ENCODE results near the gene MAPKAPK3.
"Not testable (repeated sequence)": the region's sequence is repeated elsewhere in the genome, so short reads cannot be mapped to it uniquely, and the experiment has no call there.

MAPKAPK3 gene

GRCh38 chr3:50687127-50687751, 70.3 kb downstream of the MAPKAPK3 start:
- Mint-ChIP-seq H3K4me1 (no peaks in the 10 kb centered on the region), H3K27ac (ENCODE audit: low read depth) (peak overlapping the region; percentile 16), H3K27me3 (peaks cover 16% of the 10 kb centered on the region), H3K9me3 (no peaks in the 10 kb centered on the region), H3K4me3 (no peak overlapping the region), H3K36me3 (ENCODE audit: insufficient read depth) (no peaks in the 10 kb centered on the region)
- DNase-seq (ENCODE audit: low spot score in 2 of 2) = no peak
- peak; percentile 56 for ATAC-seq (replicated peaks; ENCODE audit: extremely low read depth, poor library complexity, severe bottlenecking)

GRCh38 chr3:50687916-50688315, 71.0 kb downstream of the MAPKAPK3 start:
- H3K9me3 Mint-ChIP-seq = no peaks in the 10 kb centered on the region
- no peaks in the 10 kb centered on the region for H3K36me3 Mint-ChIP-seq (ENCODE audit: insufficient read depth)
- no peak overlapping the region for H3K4me3 Mint-ChIP-seq
- peak overlapping the region; percentile 16 for H3K27ac Mint-ChIP-seq (ENCODE audit: low read depth)
- DNase-seq (ENCODE audit: low spot score in 2 of 2) (no peak), ATAC-seq (replicated peaks; ENCODE audit: extremely low read depth, poor library complexity, severe bottlenecking) (no peak)
- peaks cover 21% of the 10 kb centered on the region for H3K27me3 Mint-ChIP-seq
- no peaks in the 10 kb centered on the region for H3K4me1 Mint-ChIP-seq

DNA sequence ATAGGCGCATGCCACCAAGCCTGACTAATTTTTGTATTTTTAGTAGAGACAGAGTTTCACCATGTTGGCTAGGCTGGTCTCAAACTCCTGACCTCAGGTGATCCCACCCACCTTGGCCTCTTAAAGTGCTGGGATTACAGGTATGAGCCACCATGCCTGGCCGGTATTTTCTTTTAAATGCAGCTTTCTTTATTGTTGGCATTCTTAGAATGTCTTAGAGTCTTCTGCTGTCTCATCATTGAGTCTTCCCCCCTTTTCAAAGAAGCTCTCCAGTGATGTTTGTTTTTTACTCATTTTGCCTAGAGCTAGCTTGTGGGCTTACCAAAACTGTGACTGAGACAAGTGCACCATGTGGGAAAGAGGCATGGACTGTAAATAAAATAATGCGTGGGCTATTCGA, 71.7 kb downstream of the MAPKAPK3 start:
- H3K9me3 Mint-ChIP-seq; ATAC-seq (replicated peaks; ENCODE audit: extremely low read depth, poor library complexity, severe bottlenecking); H3K27ac Mint-ChIP-seq (ENCODE audit: low read depth); H3K36me3 Mint-ChIP-seq (ENCODE audit: insufficient read depth); H3K4me1 Mint-ChIP-seq; DNase-seq (ENCODE audit: low spot score in 2 of 2); H3K4me3 Mint-ChIP-seq: not testable (repeated sequence)
- peaks cover 15% of the 10 kb centered on the region for H3K27me3 Mint-ChIP-seq

- DNase-seq (ENCODE audit: low spot score in 2 of 2) = no peak
- H3K4me1 Mint-ChIP-seq = no peaks in the 10 kb centered on the region
- H3K27me3 Mint-ChIP-seq = peaks cover 9% of the 10 kb centered on the region
- H3K9me3 Mint-ChIP-seq = no peaks in the 10 kb centered on the region
- no peak overlapping the region for H3K4me3 Mint-ChIP-seq
- no peak for ATAC-seq (replicated peaks; ENCODE audit: extremely low read depth, poor library complexity, severe bottlenecking)
- no peaks in the 10 kb centered on the region for H3K36me3 Mint-ChIP-seq (ENCODE audit: insufficient read depth)
- no peak overlapping the region for H3K27ac Mint-ChIP-seq (ENCODE audit: low read depth)
Measured at GRCh38 chr3:50689558-50689957, 72.6 kb downstream of the MAPKAPK3 start.

- no peaks in the 10 kb centered on the region for H3K4me1 Mint-ChIP-seq
- ATAC-seq (replicated peaks; ENCODE audit: extremely low read depth, poor library complexity, severe bottlenecking) (no peak), DNase-seq (ENCODE audit: low spot score in 2 of 2) (no peak)
- no peaks in the 10 kb centered on the region for H3K36me3 Mint-ChIP-seq (ENCODE audit: insufficient read depth)
- no peaks in the 10 kb centered on the region for H3K9me3 Mint-ChIP-seq
- no peak overlapping the region for H3K27ac Mint-ChIP-seq (ENCODE audit: low read depth)
- no peak overlapping the region for H3K4me3 Mint-ChIP-seq
- H3K27me3 Mint-ChIP-seq = peaks cover 20% of the 10 kb centered on the region
Measured at GRCh38 chr3:50695031-50695430, 78.1 kb downstream of the MAPKAPK3 start.

DNA sequence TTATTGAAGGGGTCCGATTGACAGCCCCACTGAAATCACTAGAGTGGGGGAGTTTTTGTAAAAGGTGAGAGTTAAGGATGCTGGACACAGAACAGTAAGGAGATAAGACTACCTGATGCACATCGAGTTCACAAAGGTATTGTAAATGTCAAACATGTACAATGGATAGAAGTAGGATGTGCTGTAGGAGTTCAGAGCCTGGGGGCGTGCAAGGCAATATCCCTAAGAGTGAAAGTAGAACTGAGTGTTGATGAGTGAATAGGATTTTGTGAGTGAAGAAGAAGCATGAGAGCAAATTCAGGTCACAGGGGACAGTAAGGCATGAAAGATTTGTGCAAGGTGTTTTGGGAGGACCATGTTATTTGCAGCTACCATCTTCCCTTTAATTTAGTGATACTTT, 79.3 kb downstream of the MAPKAPK3 start:
- Mint-ChIP-seq H3K27me3 (peaks cover 32% of the 10 kb centered on the region), H3K4me3 (no peak overlapping the region), H3K9me3 (no peaks in the 10 kb centered on the region), H3K36me3 (ENCODE audit: insufficient read depth) (no peaks in the 10 kb centered on the region), H3K27ac (ENCODE audit: low read depth) (no peak overlapping the region), H3K4me1 (no peaks in the 10 kb centered on the region)
- no peak for ATAC-seq (replicated peaks; ENCODE audit: extremely low read depth, poor library complexity, severe bottlenecking)
- DNase-seq (ENCODE audit: low spot score in 2 of 2) = no peak

GRCh38 chr3:50698269-50698668, 81.3 kb downstream of the MAPKAPK3 start:
- H3K36me3 Mint-ChIP-seq (ENCODE audit: insufficient read depth) = no peaks in the 10 kb centered on the region
- H3K27ac Mint-ChIP-seq (ENCODE audit: low read depth) = no peak overlapping the region
- no peak for DNase-seq (ENCODE audit: low spot score in 2 of 2)
- H3K4me3 Mint-ChIP-seq = no peak overlapping the region
- H3K27me3 Mint-ChIP-seq = peaks cover 43% of the 10 kb centered on the region
- no peaks in the 10 kb centered on the region for H3K4me1 Mint-ChIP-seq
- ATAC-seq (replicated peaks; ENCODE audit: extremely low read depth, poor library complexity, severe bottlenecking) = no peak
- no peaks in the 10 kb centered on the region for H3K9me3 Mint-ChIP-seq
